Choroid plexus epithelial cell (primary cell): Measurements from ENCODE around the gene HNF1A.

ENCODE experiments used
- DNase-seq: peaks from one replicate; pipeline ENCODE4 v3.0.0-alpha.2; 2010; ENCODE audit warnings: low read depth
- H3K4me3 ChIP-seq: 2 replicates; pipeline ENCODE4 v1.5.1; 2011; ENCODE audit warnings: low read depth, mild to moderate bottlenecking, control low read depth, low read length, moderate library complexity
- CTCF ChIP-seq: conservative IDR thresholded peaks from 2 replicates; pipeline ENCODE4 v1.5.1; 2011; ENCODE audit warnings: low read depth, mild to moderate bottlenecking, control low read depth, inconsistent platforms, low read length, moderate library complexity

HNF1A gene

GRCh38 chr12:120970310-120970709 is 8.0 kb upstream of the HNF1A start:
- no peak overlapping the region for H3K4me3 ChIP-seq
- no peak for TF ChIP-seq CTCF
- DNase-seq = peak; percentile 10

DNA sequence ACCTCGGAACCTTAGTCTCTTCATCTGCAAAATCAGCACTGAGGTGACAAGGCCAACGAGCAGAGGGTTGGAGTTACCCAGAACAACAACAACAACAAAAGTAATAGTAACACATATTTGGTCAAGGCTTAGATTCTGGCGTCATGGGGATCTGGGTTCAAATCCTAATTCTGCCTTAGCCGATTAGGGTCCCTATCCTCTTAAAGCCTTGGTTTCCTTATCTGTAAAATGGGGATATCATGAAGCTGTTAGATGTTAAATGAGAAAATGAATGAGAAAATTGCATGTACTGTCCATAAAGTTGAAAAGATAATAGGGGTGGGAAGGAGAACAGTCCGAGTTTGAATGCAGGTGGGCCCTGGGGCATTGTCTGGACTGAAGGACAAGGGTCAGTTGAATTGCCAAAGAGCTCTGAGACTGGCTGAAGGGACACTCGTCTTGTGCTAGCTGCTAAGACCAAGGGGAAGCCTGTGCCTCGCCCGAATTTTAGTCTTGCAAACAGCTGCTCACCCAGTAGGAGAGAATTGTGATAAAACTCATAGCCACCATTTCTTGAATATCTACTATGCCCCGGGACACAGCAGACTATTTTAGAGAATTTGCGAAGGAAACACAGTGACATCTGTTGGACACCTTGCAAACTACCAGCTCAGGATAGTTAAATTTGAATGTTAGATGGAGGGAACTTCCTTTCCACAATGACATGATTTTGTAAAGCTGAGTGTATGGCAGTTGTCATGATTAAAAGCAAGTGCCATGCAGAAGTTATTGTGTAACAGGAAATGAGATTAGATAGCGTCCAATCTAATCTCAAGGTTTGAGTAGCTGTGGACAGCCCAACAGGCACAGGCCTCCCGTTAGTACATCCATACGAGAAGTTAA is 6.8 kb upstream of the HNF1A start:
- H3K4me3 ChIP-seq = no peak overlapping the region
- peak; percentile 78 for TF ChIP-seq CTCF
- DNase-seq = peak; percentile 79

DNA sequence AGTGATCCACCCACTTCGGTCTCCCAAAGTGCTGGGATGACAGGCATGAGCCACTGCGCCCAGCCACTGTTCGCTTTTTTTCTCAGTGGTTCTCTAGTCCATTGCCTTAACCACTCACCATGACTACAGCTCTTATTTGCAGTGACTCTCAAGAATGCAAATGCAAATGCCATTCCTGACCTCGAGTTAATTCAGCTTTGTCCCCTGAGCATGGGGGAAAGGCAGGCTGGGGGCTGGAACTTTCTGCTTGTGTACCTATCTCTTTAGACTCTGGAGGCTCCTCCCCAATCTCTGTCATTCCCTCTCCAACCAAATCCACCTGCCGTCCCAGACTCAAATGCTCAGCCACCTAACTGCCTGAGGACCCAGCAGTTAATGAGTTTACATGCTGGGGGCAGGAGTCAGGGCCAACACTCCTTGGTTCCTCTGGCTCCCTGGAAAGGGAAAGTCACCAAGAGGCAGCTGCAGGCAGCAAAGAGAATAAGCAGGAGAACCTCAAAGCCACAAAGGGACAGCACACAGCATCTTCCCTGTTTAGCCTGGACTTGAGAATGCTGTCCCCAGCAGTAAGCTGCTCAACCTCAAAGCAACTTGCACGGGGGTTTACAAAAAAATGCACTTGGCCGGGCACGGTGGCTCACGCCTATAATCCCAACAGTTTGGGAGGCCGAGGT is 5.3 kb upstream of the HNF1A start:
- TF ChIP-seq CTCF = no peak
- no peak overlapping the region for H3K4me3 ChIP-seq
- peak; percentile 15 for DNase-seq

DNA sequence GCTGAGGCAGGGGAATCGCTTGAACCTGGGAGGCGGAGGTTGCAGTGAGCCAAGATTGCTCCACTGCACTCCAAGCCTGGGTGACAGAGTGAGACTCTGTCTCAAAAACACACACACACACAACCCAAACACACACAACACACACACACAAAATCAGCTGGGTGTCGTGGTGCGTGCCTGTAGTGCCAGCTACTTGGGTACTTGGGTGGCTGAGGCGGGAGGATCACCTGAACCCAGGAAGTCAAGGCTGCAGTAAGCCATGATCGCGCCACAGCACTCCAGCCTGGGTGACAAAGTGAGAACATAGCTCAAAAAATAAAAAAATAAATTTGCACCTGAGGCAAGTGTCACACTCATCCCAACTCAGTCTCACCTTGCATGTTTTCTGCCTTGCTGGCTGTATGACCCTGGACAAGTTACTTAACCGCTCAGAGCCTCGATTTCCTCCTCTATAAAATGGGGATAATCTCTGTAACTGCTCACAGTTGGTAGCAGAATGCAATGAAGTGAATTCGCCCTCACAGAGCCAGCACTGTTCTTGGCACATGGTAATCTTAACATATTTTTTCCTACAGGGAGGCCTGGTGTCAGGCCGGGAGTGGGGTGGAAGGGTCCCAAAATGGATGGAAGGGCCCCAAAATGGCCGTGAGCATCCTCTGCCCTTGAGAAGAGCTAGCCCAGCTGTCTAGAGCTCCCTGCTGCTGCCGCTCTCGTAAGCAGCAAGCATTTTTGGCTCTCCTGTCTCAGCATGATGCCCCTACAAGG is 630 bp upstream of the HNF1A start:
- H3K4me3 ChIP-seq = no peak overlapping the region
- no peak for TF ChIP-seq CTCF
- DNase-seq = no peak

DNA sequence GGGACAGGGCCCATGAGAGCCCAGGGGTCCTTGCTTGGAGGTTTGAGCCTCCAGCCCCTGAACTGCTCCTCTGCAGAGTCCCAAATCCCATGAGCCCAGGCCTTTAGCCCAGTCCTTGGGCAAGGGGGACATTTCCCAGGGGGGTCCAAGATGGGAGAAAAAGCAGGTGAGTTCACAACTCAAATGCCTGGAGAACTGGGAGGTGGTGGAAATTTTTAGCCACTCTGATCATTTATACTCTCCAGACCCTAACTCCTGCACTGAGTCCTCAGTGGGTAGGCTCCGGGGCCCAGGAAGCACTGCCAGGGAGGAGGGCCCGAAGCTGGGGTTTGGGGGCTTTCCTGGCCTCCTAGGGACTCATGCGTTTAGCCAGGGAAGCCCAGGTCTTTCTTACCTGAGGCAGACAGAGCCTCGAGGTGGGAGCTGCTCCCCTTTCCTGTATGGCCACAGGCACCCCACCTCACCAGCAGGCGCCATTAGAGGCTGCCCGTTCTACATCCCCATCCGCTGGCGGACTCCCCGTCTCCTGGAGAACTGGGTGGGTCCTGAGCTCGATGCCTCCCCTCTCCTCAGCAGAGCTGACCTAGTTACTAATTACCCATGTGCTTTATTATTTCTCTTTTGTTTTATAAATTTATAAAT is 998 bp downstream of the HNF1A start:
- DNase-seq = no peak
- no peak for TF ChIP-seq CTCF
- no peak overlapping the region for H3K4me3 ChIP-seq

- TF ChIP-seq CTCF = no peak
- no peak for DNase-seq
- H3K4me3 ChIP-seq = no peak overlapping the region
These were observed 1.7 kb downstream of the HNF1A start for GRCh38 chr12:120979862-120980696.
